Suprapubic skin (tissue), 4 donors: ENCODE results near the gene CYB561D2.

Source experiments
- EP300 ChIP-seq: sonication (generic); formaldehyde crosslinking; IDR thresholded peaks from one replicate; pipeline ENCODE4 v1.6.1; 2017; ENCODE audit warnings: antibody characterized with exemption
- POLR2A ChIP-seq, 2 donors: fragments of 450-650 bp; IDR thresholded peaks; one replicate each; pipeline ENCODE4 v1.6.1; 2017; ENCODE audit warnings: antibody characterized with exemption in 2 of 2, mild to moderate bottlenecking in 2 of 2, moderate library complexity in 2 of 2
- POLR2AphosphoS5 ChIP-seq, 3 donors: sonication (generic); formaldehyde crosslinking; IDR thresholded peaks; one replicate each; pipeline ENCODE4 v1.6.1; 2017; ENCODE audit warnings: antibody characterized with exemption in 3 of 3
- TF ChIP-seq, protein P1 (sequence below), 2 donors: fragments of 200-600 bp in 1 of 2; fragments of 450-650 bp in 1 of 2; sonication (generic) in 1 of 2; IDR thresholded peaks; one replicate each; pipeline ENCODE4 v1.5.1; 2016 to 2019; ENCODE audit warnings: antibody characterized with exemption in 2 of 2, mild to moderate bottlenecking in 1 of 2, moderate library complexity in 1 of 2

DNA sequence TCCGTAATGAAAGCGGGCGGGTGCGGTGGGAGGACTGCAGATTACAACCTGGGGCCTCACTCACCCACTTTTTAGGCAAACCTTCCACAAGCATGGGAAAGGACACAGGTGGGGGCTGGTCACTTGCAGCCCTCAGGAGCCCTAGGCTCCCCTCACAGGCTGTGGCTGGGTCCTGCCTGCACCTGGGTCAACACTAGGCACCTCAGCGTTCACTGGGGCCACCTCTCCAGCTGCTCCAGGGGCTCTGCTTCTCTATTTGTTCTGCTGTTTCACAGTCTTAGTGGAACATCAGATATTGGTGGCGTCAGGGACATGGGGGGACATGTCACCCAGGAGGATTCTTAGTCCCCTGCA lies 38.7 kb downstream of the CYB561D2 start:
- TF ChIP-seq, protein P1, sequence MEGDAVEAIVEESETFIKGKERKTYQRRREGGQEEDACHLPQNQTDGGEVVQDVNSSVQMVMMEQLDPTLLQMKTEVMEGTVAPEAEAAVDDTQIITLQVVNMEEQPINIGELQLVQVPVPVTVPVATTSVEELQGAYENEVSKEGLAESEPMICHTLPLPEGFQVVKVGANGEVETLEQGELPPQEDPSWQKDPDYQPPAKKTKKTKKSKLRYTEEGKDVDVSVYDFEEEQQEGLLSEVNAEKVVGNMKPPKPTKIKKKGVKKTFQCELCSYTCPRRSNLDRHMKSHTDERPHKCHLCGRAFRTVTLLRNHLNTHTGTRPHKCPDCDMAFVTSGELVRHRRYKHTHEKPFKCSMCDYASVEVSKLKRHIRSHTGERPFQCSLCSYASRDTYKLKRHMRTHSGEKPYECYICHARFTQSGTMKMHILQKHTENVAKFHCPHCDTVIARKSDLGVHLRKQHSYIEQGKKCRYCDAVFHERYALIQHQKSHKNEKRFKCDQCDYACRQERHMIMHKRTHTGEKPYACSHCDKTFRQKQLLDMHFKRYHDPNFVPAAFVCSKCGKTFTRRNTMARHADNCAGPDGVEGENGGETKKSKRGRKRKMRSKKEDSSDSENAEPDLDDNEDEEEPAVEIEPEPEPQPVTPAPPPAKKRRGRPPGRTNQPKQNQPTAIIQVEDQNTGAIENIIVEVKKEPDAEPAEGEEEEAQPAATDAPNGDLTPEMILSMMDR (IDR thresholded peaks at IDR 0.05): no peak
- TF ChIP-seq EP300: no peak
- TF ChIP-seq POLR2AphosphoS5 (IDR thresholded peaks at IDR 0.05): no peak
- TF ChIP-seq POLR2A (IDR thresholded peaks at IDR 0.05): no peak
